NCI-H345 (cell line): ENCODE results near the gene UQCC3.
"Not testable (repeated sequence)": the region's sequence is repeated elsewhere in the genome, so short reads cannot be mapped to it uniquely, and the experiment has no call there.

Experiments used
- DNase-seq: peaks from one replicate; lab custom pipeline; 2025; lab: John Stamatoyannopoulos, UW

Gene UQCC3

GRCh38 chr11:62671608-62672389 lies at the start of gene UQCC3, which contains the start of gene LBHD1:
Gene UQCC3, plus strand, starts transcription at chr11:62671673. Its CDS starts 73 bp downstream, at chr11:62671746.
Gene LBHD1, minus strand, starts transcription at chr11:62672267. Its CDS starts 2,236 bp downstream, at chr11:62670031.
- peak; percentile 83 for DNase-seq

GRCh38 chr11:62622476-62623089 lies 48.9 kb upstream of the UQCC3 start:
- DNase-seq: no peak

- no peak for DNase-seq
Observed at GRCh38 chr11:62627713-62628112, 43.8 kb upstream of the UQCC3 start.

GRCh38 chr11:62632492-62632891 lies 39.0 kb upstream of the UQCC3 start:
- DNase-seq: no peak

- no peak for DNase-seq
Observed at GRCh38 chr11:62644220-62644619, 27.3 kb upstream of the UQCC3 start.

GRCh38 chr11:62645671-62645945 lies 25.9 kb upstream of the UQCC3 start:
- DNase-seq: no peak

GRCh38 chr11:62645946-62646824 lies 25.3 kb upstream of the UQCC3 start, which contains the start of gene GANAB:
Gene GANAB, minus strand, starts transcription at chr11:62646613. Its CDS starts 14 bp downstream, at chr11:62646599.
- DNase-seq: peak; percentile 99

- no peak for DNase-seq
Observed at GRCh38 chr11:62646825-62647608, 24.5 kb upstream of the UQCC3 start.

- DNase-seq: no peak
Observed at GRCh38 chr11:62647609-62648005, 23.9 kb upstream of the UQCC3 start.

- DNase-seq: no peak
Observed at GRCh38 chr11:62648185-62648966, 23.1 kb upstream of the UQCC3 start.

- DNase-seq: no peak
Observed at GRCh38 chr11:62648967-62649364, 22.5 kb upstream of the UQCC3 start.

GRCh38 chr11:62649486-62649885 lies 22.0 kb upstream of the UQCC3 start:
- no peak for DNase-seq

- not testable (repeated sequence) for DNase-seq
Observed at GRCh38 chr11:62650283-62650682, 21.2 kb upstream of the UQCC3 start.

- no peak for DNase-seq
Observed at GRCh38 chr11:62652161-62653006, 19.1 kb upstream of the UQCC3 start.

GRCh38 chr11:62654297-62654696 lies 17.2 kb upstream of the UQCC3 start:
- no peak for DNase-seq

GRCh38 chr11:62656796-62657429 lies 14.6 kb upstream of the UQCC3 start:
- no peak for DNase-seq

GRCh38 chr11:62664405-62665074 lies 6.9 kb upstream of the UQCC3 start:
- peak; percentile 62 for DNase-seq

- peak; percentile 95 for DNase-seq
Observed at GRCh38 chr11:62665075-62665598, 6.3 kb upstream of the UQCC3 start, which contains the start of the genes C11orf98 and CSKMT. Gene C11orf98, minus strand, starts transcription at chr11:62665210. Its CDS starts 41 bp downstream, at chr11:62665169. Gene CSKMT, plus strand, starts transcription at chr11:62665312. Its CDS starts 568 bp downstream, at chr11:62665880.
